Stimulated activated CD4-positive, alpha-beta T cell treated with anti-CD3 and anti-CD28 coated beads, Interleukin-2, amount 100 ng/mL, for 48 hours (primary cell): ENCODE data around the gene SPX.

Source experiments
- DNase-seq, 2 donors: peaks; one replicate each; pipeline ENCODE4 v3.0.0-alpha.2; 2020

SPX gene

DNA sequence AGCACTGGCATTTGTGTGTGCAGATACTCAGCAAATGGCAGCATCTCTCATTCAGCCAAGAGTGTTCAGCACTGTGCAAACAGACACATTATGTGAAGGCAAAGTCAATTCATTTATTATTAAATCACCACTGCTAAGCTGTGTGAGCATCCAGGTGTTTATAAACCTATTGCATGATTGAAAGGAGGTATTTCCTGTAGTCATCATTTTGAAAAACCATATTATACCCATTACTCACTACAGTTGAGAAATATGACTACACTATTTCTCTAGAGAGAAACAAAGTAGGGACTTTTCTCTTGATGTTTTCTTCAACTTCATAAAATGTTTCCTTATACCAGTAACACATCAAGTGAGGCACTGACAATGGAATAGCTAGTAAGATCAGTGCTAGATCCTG, 13.7 kb downstream of the SPX start:
- DNase-seq: no peak

DNA sequence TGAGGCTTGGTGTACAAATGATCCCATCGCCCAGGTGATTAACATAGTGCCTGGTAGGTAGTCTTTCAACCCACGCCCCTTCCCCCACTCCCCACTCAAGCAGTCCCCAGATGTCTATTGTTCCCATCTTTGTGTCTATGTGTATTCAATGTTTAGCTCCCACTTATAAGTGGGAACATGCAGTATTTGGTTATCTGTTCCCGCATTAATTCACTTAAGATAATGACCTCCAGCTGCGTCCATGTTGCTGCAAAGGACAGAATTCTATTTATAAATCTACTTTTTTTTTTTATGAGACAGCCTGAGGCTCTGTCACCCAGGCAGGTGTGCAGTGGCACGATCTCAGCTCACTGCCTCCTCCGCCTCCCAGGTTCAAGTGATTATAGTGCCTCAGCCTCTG, 15.7 kb downstream of the SPX start:
- no peak for DNase-seq

DNA sequence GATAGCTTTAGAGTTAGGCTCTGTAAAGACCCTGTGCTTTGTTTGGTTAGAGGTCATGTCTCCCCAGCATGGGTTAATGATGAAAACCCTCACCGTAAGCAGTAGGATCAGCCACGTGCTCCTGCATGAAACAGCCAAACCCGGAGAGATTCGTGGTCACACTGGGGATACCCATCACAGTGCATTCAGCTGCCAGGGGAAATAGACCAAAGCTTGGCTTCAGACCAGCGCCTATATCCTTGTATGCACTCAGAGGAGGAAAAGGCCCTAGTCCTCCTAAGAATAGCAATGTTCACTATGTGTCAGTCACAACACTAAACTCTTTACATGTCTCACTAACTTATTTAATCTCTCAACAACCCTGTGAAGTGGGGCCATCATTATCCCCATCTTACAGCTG, 16.3 kb downstream of the SPX start:
- no peak for DNase-seq

DNA sequence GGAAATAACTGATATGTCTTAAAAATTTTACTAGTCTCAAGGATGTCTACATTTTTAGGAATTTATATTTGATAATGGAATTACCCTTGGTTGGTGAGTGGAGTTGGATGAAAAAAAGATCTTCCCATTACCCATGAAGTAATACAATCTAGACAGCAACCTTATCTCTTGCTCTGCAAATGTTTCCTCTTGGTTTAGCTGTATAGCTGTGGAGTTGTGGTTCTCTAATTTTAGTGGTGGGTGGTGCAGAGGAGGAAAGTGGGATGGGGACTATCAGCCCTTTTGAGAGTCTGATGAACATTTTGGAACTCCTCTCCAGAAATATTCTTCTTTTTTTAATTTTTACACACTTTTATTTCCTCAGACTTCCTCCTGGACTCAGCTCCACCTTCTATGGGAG, 17.1 kb downstream of the SPX start:
- no peak for DNase-seq

DNA sequence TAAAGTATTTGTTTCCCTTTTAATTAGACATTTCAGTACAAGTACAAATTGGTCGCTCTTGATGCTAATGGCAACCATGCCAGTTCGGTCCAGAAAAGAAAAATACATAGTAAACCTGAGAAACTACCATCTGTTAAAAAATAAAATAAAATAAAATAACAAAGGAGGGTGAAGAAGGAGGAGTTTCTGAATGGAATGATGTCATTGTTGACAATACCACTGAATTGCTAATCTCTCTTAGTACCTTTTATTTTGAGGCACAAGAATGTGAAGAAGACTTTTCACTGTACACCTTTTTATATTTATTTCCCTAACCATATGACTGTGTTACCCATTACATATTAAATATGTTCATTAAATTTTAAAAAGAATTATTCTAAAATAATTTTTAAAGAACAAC, 19.5 kb downstream of the SPX start:
- no peak for DNase-seq

DNA sequence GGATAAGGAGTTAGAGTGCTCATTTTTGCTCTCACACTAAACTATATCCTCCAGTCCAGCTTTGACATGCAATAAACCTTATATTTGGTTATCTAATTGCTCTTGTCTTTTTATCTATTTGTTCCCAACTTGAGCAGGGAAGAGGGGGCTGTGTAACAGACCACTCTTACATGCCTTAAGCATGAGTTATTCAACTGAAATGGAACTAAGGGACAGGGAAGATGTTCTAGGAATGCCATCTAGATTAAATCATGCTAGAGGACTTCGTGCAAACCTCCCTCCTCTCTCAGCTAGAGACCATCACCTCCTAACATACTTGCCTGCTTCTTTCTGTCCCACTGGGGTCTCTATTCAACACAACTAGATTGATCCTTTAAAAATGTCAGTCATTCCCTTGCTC, 20.6 kb downstream of the SPX start:
- no peak for DNase-seq

DNA sequence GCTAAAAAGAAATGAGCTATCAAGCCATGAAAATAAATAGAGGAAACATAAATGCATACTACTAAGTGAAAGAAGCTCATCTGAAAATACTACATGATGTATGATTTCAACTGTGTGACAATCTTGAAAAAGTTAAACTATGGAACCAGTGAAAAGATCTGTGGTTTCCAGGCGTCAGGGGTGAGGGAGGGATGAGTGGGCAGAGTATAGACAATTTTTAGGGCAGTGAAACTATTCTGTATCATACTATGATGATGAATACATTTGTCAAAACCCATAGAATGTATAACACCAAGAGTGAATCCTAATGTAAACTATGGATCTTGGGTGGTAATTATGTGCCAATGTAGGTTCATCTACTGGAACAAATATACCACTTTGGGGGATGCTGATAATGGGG, 21.3 kb downstream of the SPX start:
- DNase-seq: no peak

DNA sequence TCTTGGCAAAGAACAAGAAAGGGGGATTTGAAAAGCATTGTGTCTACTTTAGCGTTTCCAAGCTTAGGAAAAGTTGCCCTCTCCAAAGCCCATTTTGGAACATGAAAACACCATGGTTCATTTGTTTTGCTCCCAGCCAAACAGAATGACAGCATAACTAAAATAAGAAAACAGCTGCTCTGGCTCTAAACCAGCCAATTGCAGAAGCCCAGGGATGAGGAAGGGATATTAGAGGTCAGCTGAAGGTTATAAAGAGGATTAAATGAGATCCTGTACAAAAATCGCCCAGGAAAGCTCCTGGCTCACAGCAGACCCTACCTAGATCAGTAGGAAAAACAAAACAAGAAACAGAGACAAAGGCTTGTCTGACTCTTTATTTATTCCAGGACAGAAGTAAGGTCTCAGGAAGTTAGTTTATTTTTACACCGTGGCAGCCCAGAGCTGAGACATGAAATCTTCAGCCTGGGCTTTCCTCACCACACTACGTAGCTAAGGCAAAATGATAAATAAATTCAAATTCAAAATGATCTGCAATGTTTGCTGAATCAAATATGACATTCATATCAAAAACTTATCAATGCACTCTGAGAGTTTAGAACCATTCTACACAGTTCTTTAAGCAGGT, 25.9 kb downstream of the SPX start:
- DNase-seq: no peak

DNA sequence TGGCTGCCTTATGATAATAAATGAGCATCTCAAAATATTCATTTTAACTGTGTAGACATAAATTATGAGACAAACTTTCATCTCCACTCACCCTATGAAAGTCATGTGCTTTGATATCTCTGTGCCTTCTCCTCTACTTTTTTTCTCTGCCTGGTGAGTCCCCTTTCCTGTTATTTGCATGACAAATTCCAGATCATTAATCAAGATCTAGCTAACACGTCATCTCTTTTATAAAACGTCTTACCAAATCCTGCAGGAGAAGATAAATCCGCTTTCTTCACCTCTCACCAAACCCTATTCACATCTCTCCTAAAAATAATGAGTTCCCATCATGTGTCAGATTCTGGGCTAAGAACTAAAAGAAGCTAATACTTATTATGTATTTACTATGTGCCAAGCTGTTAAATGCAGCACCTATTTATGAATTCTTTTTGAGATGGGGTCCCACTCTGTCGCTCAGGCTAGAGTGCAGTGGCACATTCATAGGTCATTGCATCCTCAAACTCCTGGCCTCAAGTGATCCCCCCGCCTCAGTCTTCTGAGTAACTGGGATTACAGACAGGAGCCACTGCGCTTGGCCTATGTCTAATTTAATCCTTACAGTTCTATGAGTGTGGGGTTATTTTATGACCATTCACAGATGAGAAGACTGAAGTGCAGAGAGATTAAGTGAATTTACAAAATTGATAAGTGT, 26.7 kb downstream of the SPX start:
- DNase-seq: no peak

DNA sequence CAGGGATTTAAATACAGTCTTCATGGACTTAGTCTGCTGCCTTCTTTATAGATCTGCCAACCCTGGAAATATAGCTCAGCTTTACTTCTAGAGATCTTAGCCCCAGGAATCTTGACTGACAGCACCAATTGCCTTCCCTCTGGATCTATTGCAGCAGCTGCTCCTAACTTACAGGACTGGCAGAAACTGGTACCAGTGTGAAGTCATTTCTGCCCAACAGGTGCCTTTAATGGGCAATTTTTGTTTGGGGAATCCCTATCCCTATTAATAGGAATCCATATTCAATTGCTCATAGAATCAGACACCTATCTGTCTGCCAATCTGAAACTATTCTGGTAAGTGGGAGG, 27.2 kb downstream of the SPX start:
- no peak for DNase-seq

DNA sequence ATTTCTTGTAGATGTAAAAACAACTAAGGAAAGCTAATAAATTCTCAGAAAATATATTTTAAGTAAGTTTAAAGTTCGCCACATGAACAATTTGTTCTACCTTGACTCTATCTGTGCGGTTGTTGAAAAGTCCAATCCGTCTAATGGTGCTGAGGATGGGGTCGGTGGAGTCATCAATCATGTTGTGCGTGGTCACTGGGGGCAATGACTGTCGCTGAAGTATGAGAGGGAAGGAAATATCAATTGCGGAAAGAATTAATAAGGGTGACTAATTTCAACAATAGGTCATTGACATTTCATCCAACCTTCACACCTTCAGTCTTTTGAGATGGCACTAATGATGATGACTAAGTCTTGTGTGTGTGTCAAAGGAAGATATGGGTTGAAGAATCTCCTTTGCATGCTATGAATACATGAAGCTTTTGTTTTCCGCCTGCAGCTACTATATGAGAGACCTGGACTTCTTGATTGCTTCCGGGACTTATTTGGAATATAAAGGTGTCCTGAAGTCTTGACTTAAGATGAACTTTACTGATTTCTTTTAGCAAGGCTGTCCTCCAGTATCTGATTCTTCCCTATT, 32.1 kb downstream of the SPX start:
- DNase-seq: no peak

DNA sequence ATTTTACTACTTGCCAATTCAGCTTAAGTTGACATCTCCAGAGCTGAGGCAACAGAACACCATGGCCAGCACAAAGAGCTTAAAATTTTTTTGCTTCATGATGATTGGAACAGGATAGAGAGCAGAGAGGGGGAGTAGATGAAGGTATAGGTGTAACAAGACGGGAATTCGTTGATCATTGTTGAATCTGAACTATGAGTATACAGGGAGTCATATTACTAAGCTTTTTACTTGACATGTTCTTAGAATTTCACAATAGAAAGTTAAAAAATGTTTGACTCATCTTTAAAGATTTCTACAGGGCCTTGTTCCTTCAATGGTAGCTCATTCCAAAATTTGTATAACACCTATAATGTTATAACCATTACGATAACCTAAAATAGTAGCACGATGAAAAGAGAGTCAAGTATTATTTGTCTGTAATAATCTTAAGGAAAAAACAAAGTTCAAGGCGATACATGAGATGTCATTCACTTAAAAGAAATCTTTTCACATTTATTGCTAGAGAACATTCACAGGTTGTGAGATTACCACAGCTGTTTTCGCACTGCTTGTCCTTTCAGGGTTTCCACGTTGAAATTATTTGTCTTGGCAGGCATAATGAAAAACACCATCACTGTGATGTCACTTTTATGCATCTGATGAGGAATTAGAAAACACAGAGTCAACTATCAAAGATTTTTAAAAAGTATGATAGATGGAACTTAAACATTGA, 33.9 kb downstream of the SPX start:
- no peak for DNase-seq

DNA sequence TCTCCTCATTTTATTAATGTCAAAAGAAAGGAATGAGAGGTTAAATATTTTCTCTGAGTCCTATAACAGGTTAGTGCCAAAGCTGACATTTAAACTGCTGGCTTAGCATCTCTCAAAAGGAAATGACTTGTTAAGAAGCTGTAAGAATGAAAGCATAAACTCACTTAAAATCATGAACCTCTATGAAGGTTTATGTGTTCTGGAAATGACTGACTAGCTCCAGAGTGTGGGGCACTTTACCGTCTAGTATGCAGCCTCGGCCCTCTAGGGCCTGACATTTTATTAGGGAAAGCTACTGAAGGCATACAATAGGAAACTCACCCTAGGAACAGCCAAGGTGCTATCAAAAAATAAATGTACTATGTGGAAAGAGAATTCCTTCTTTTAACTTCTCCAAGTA, 35.1 kb downstream of the SPX start:
- no peak for DNase-seq

DNA sequence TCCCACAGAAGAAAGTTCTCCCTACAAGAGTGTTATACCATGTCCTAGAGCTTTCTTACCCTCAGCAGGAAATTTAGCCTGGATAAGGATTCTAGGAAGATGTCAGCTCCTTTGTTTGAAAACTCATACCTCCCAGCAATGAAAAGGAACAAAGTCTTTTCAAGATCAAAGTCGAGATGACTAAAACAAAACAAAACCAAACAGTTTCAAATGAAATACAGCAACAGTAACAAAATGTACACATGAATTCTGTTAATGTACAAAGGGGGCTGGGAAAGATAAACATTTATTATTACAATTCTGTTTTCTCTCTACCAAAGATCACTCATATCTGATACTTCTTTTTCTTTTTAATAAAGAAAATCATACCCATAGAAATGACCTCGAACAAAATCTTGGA, 36.8 kb downstream of the SPX start:
- no peak for DNase-seq

DNA sequence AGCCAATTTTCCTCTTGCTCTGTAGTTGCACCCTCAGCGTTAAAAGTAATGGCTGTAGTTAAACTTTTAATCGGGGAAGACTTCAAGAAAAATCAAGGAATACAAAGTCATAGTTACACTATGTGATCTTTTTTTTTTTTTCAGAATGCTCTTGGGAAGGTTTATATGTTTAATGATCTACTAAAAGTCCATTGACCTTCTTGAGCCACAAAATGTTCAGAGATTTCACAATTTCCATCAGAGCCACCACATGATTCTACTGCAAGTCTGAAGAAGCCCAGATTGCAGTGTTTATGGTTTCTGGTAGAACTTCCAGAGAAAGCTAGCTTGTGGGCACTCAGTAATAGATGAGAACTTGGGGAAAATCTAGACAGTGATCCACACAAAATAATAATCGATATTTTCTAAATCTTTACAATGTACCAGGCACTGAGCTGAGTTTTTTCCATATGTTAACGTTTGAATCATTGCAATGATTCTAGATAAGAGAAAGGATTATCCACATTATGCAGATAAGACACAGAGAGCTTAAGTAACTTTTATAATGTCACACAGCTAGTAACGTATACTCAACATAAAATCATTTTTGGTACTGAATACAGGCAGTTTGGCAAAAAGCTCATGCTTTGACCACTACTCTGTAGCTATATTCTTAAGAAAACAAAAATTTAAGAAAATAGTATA, 40.3 kb downstream of the SPX start:
- no peak for DNase-seq

DNA sequence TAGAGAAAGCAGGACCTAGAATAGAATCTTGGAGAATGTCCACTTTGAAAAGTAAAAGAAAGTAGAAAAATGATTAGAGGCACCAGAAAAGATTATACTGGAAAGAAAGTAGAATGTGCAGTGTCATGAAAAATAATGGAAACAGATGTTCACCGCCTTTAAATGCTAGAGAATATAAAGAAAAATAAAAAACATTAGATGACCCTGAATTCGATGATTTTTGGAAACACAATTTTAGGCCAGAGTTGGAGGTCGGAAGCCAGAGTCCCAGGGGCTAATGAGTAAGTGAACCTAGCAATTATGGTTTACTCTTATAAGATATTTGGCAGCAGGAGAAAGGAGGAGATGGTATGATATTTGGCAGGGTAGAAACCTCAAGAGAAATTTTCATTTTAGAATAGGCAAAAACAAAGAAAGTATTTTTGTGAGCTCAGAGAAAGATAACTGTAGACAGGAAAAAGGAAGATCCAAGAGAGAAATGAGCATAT, 40.9 kb downstream of the SPX start:
- DNase-seq: no peak

DNA sequence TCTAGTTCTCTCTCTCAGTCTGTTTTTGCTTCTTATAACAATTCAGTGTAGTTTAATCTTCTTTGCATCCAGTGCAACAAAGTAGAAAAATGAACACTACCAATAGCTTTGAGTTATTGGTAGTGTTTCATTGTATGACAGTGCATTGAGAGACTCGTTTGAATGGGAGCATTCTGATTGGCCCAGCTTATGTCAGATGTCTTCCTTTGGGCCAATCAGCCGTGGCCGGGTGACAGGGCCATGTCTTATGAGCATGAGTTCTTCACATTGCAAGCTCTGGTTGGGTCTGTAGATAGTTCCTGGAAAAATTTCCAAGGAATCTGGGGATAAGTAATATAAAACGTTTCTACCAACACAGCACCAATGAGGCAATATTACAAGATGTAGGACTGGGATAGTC, 42.0 kb downstream of the SPX start:
- no peak for DNase-seq

DNA sequence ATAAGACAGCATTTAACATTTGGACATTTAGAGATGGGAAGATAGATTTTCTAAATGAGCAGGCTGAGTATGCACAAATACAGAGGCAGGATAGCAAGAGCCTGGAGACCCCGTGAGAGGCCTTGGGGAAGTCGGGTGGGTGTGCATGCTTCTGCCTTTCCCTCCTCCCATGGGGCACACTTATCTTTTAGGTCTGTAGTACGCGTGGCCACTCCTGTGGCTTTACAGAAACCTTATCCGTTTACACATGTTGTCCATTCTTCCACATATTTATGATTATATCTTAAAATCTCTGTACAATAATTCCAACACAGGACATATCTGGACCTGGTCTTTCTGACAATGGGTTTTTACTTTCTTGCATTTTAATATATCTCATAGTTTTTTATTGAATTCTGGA, 45.0 kb downstream of the SPX start:
- no peak for DNase-seq

DNA sequence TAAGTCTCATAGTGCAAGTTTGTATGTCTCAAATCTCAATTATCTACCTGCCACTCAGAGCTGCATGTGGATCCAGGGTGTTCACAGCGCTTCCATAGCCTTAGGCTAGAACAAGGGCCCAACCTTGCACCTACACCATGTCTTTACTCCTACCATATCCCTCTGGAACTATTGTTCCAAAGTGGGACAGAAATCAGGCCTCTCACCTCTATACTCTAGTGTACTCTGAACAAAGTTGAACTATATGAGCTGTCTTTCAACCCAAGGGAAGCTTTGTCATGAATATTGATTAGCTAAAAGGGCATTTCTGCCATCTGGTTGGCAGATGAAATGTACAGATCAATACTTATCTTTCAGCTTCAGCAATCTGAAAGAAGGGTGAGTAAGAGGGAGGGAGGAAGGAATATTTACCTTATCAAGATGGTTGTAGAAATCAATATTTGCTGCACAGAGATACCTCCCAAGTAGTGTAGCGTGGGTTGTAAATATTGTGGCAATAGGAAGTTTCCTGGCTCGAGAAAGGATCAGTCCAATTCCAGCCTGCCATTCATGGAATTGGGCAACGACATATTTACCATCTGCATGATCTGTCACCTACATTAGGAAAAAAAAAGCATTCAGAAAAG, 47.8 kb downstream of the SPX start:
- no peak for DNase-seq

DNA sequence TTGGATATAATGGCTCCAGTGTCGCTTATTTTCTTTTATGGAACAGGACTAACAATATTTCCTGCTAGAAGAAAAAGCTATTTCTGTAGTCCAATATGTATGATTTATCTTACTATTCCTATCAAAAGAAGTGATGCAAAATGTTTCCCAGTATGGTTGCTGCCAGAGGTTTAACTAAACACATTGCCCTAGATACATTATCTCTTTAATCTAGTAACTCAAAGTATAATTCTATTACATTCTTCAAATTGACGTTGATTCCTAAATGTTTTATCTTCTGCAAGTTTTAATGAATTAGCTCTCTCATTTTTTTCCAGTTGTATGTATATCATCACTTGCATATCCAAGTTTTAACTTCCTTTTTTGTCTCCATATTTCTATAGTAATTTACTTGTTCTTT, 50.3 kb downstream of the SPX start:
- no peak for DNase-seq

DNA sequence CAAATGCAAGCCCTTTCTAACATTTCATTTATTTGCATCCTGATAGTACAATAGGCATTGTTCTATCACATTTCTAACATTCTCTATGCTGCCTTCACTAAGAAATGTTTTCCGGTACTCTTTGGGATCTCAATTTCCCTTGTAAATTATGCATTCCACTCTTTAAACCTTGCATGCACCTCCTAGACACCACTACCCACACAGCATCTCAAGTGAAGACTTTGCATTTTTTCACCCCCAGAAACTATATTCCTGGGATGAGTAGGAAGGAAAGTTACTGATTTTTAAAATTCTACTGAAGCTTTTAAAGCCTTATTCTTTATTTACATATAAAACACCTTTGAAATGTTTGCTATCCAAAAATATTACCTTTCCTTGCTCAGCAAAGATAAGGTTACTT, 51.4 kb downstream of the SPX start:
- DNase-seq: no peak

DNA sequence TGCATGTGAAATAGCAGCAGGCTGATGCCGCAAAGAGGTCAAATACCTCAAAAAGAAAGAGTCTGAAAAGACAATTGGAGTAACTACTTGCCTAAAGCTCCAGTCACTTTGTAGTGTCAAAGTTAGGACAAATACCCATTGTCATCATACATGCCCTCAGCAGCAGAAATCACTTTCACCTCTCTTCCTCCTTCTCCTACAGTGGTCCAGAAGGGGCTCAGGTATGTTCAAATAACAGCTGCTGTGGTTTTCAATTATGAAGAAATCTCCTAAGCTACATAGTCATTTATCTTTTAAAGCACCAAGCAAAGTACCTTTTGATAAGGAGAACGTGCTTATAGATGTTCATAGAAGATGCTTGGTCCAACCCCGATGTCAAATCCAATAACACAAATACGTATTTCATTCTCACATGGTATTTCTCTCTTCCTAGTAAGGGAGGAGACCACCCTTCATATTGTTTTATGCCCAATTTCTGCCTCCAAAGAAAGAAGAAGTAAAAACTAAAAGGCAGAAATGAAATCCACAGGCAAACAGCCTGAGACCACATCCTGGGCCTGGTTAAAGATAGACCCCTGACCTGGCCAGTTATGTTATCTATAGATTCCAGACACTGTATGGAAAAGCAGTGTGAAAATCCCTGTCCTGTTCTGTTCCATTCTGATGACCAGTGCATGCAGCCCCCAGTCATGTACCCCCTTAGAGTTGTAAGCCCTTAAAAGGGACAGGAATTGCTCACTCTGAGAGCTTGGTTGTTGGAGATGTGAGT, 54.8 kb downstream of the SPX start:
- no peak for DNase-seq
